ENCODE data around the gene RNF180. TPM values are rescaled to one million over a fixed set of nuclear protein-coding genes. Genes with fewer than 3 reads are reported as not detected.

RNF180 gene
- polyA plus RNA-seq, 1 experiment, result 1.0 TPM

GRCh38 chr5:64292611-64293215, 127.1 kb downstream of the RNF180 start:
- CTCF ChIA-PET, result no interaction called here
- POLR2A ChIA-PET, result no interaction called here
- Histone ChIP-seq H3K27me3 (ENCODE audit: control insufficient read depth, insufficient read depth, low read length) (no peaks in the 10 kb centered on the region), H3K4me3 (ENCODE audit: low read depth, low read length) (no peak overlapping the region), H3K36me3 (ENCODE audit: control insufficient read depth, insufficient read depth, low read length) (no peaks in the 10 kb centered on the region)
- no peak for TF ChIP-seq CTCF (IDR thresholded peaks at IDR 0.05; ENCODE audit: insufficient read depth, low read depth, low read length)
- no peak for DNase-seq (ENCODE audit: low read depth)

- no peaks in the 10 kb centered on the region for H3K27me3 ChIP-seq (ENCODE audit: control insufficient read depth, insufficient read depth, low read length)
- ChIA-PET POLR2A (no interaction called here), CTCF (no interaction called here)
- DNase-seq (ENCODE audit: low read depth), result no peak
- H3K36me3 ChIP-seq (ENCODE audit: control insufficient read depth, insufficient read depth, low read length), result no peaks in the 10 kb centered on the region
- no peak overlapping the region for H3K4me3 ChIP-seq (ENCODE audit: low read depth, low read length)
- TF ChIP-seq CTCF (IDR thresholded peaks at IDR 0.05; ENCODE audit: insufficient read depth, low read depth, low read length), result no peak
These were observed 129.5 kb downstream of the RNF180 start for GRCh38 chr5:64295101-64295500.

- POLR2A ChIA-PET, result no interaction called here
- Histone ChIP-seq H3K4me3 (ENCODE audit: low read depth, low read length) (no peak overlapping the region), H3K27me3 (ENCODE audit: control insufficient read depth, insufficient read depth, low read length) (no peaks in the 10 kb centered on the region), H3K36me3 (ENCODE audit: control insufficient read depth, insufficient read depth, low read length) (no peaks in the 10 kb centered on the region)
- DNase-seq (ENCODE audit: low read depth), result no peak
- no peak for TF ChIP-seq CTCF (IDR thresholded peaks at IDR 0.05; ENCODE audit: insufficient read depth, low read depth, low read length)
- CTCF ChIA-PET, result interaction anchor here (1.3 kb wide), 1 partner anchor 69 kb away, joined by 6 read pairs; no protein-coding TSS in a partner anchor
These were observed 132.9 kb downstream of the RNF180 start for GRCh38 chr5:64298586-64298985.

GRCh38 chr5:64299805-64300204, 134.2 kb downstream of the RNF180 start:
- Histone ChIP-seq H3K4me3 (ENCODE audit: low read depth, low read length) (no peak overlapping the region), H3K27me3 (ENCODE audit: control insufficient read depth, insufficient read depth, low read length) (no peaks in the 10 kb centered on the region), H3K36me3 (ENCODE audit: control insufficient read depth, insufficient read depth, low read length) (no peaks in the 10 kb centered on the region)
- ChIA-PET POLR2A (no interaction called here), CTCF (interaction anchor here (0.6 kb wide), 1 partner anchor 432 kb away, joined by 4 read pairs; no protein-coding TSS in a partner anchor)
- no peak for DNase-seq (ENCODE audit: low read depth)
- TF ChIP-seq CTCF (IDR thresholded peaks at IDR 0.05; ENCODE audit: insufficient read depth, low read depth, low read length), result no peak

- no peak for DNase-seq (ENCODE audit: low read depth)
- CTCF ChIA-PET, result no interaction called here
- POLR2A ChIA-PET, result no interaction called here
- Histone ChIP-seq H3K27me3 (ENCODE audit: control insufficient read depth, insufficient read depth, low read length) (no peaks in the 10 kb centered on the region), H3K36me3 (ENCODE audit: control insufficient read depth, insufficient read depth, low read length) (no peaks in the 10 kb centered on the region), H3K4me3 (ENCODE audit: low read depth, low read length) (no peak overlapping the region)
- TF ChIP-seq CTCF (IDR thresholded peaks at IDR 0.05; ENCODE audit: insufficient read depth, low read depth, low read length), result no peak
These were observed 135.9 kb downstream of the RNF180 start for GRCh38 chr5:64301566-64301965.
